HG03457 (cell line): ENCODE data around the gene UBE2QL1.
A peak's percentile ranks its signal among the peaks of the same experiment; 100 is the strongest.

Experiments used
- ATAC-seq: cut with Tn5 transposase; IDR thresholded peaks from one replicate; pipeline ENCODE4 v1.9.1; 2021; ENCODE audit warnings: moderate number of reproducible peaks; ENCODE audit not compliant: unreplicated experiment

Gene UBE2QL1

DNA sequence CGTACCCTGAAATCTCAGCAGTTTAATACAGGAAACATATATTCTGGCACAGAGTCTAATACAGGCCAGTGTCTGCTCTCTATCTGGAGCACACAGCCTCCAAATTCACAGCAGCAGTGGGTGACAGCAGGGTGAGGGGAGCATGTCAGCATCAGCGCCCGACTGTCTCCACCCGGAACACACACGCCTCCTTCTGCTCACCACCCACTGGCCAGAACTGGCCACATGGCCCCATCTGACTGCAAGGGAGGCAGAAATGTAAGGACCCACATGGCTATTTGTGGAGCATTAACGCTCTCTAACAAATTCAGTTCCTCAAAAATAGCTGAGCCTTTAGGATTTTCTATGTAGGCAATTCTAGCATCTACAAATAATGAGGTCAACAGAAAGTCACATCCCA lies 24.6 kb downstream of the UBE2QL1 start:
- ATAC-seq = no peak

DNA sequence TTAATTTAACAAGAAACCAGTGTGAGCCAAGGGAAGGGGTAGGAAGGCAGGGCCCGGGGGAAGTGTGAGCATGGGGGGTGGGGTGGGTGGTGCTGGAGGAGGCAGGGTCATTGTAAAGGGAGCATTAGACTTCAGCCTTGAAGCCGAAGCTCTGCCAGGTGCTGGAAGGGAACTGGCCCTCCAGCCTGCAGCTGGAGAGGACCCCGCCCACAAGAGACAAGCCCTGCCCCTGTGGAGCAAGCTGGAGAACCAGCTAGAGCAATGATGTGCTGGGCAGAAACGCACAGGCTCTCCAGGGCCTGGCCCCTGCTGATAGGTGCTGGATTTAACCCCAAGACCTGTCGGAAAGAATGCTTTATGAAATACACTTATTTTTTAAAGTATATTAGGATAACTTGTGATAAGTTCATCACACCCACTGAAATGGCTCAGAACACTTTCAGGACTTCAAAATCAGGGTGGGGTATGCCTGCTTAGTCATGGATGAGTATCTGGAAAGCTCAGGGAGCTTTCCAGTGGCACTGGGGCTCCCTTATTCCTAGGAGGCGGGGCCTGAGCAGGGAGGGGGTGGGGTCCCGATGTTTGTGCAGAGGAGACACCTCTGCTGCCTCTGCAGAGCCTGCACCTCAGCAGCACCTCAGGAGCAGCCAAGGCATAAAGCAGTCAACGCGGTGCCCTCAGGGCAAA lies 27.1 kb downstream of the UBE2QL1 start:
- no peak for ATAC-seq

DNA sequence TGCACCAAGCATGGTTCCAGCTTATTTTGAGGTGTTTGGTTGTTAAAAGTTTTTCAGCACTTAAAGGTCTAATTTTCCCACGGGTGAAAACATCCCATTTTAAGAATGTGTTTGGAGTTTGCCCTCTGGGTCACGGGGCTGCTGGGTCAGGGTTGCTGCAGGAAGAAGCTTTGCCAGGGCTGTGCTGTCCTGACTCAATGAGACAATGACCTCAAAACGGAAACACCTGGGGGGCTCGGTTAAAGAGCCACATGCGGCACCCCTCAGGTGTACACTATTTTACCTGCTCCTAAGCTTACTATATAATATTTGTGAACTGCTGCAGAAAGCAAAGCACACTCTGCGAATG lies 27.6 kb downstream of the UBE2QL1 start:
- ATAC-seq = no peak

DNA sequence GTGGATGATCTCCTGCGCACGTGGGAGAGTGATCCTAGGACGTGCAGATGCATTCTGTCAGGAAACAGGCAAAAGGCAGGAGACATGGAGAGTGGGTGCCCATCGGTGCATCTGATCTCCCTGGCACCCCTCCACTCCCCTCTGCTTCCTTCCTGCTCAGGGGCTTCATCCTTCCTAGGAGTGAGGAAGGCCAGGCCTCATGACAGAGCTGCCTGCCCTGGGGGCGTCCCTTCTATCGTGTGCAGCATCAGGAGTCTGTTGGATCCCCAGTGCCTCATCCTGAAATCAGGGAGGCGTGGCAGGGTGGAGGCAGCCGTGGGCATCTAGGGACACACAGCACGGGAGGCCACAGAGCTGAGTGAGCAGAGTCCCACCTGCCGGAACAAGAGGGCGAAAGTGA lies 30.1 kb downstream of the UBE2QL1 start:
- ATAC-seq = no peak

DNA sequence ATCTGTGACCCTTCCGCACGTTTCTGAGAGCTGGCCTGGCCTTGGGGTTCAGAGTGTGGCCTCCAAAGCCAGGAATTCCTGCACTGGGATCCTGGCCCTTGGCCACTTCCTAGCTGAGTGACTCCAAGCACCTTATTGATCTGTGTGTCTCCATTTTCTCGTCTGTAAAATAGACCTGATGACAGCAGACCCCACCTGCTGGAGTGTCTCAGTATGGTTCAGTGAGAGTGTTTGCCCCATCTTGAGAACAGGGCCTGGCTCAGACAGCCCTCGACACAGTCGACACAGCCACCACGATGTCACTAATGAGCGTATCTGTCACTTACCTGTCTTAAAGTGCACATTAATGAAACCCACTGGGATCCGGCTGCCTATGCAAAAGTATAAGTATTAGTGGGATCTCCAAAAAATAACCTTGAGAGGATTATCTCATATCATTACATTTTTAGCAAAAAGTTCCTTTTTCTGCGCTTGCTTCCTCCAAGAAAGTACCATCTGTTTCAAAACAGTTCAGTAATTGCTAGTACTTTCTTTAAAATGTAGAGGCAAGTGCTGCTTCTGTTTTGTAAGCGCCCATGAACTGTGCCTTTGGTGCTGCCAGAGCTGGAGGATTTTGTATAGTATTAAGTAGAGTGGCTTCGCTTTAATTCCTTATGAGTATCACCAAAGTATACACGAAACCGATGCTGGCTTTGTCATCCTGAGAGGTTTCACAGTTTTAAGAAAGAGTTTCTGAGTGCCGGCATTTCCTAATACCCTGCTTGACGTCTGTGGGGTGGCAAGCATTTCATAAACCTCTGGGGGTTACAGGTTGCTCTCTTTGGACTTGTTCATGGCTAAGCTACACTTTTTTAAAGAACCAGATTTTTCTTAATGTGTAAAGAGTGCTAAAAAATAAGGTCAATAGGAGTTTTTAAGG lies 31.7 kb downstream of the UBE2QL1 start:
- no peak for ATAC-seq

DNA sequence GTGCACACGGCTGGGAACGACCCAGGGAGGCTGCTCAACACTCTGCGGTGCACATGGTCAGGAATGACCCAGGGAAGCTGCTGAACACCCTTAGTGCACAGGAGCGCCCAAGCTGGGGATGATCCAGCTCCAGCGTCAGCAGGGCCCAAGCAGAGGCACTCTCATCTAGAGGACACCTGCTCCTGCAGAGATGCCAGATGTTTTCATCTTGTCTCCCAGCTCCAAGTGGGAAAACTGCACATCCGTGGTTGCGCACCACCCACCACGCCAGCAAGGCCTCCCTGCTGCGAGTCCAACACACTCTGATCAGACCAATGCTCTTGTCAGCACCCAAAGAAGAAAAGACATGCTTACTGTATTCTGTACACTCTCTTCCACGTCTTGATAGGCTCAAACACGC lies 34.1 kb downstream of the UBE2QL1 start:
- ATAC-seq = no peak

DNA sequence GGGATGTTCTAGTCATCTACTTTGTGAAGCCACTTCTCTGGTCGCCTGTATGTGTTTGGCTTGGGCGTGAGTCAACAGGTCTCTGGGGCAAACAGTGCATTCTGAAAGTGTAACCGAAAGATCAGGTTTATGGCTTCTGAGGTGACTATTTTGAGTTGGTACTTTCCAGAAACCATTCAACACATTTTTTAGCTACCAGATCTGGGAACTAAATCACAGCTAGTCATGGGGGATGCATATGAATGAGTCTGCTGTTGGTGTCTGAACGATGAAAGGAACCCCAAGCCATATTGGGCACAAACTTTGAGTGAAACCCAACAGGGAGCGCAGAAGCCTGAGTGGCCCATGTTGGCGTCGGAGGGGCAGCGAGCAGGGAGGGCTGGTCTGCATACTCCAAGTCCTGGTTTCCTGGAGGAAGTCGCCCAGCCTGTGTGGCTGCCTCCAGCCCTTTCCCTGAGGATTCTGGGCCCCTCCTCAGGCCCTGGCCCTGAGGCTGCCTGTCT lies 35.3 kb downstream of the UBE2QL1 start:
- peak; percentile 91 for ATAC-seq

DNA sequence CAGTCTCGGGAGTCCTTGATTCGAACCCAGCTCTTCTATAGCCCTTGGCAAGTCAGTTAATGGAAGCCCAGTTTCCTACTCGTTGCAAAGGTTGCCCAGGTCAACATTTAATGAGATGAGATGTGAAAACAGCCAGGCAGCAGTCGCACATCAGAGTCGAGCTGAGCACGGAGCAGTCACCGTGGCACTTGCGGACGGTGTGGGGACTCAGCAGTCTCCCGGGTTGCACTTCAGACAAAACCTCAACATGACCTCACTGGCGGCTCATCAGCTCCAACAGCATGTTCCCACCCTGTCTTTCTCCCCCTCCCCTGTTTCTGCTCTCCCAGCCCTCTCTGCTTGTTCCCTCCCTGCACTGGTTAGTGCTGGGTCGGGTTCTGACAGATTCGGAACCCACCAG lies 35.8 kb downstream of the UBE2QL1 start:
- ATAC-seq = no peak

DNA sequence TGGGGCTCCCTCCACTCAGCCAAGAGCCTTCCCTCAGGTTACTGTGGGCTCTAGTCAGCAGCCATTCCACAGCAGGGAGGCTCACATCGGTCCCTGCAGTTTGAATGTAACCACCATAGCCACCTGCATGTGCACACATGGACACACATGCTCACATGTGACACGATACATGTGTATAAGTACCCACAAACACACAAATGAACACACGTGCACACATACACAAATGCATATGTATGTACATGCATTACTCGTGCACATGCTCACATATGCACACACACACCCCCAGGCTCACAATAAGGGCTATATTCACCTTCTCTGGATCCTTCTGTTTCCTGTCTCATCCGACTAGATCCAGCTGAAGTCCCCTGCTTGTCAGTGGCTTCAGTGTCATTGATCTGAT lies 36.2 kb downstream of the UBE2QL1 start:
- ATAC-seq = no peak

DNA sequence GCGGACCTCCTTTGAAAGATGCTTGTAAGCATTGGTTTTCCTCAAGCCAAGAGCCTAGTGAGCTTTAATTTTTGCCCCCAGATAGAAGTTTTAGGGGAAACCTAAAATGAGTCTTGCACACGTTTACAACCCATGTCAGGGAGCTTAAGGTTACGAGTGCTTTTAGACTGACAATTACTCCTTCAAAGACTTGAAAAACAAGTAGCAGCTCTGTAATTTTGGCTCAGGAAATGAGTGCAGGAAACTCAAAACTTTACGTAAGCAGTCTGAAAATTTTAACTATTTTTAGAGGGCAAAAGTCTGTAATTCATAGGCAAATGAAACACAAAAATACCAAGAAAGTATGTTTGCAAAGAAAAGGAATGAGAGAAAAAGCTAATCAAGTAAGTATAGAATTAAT lies 36.8 kb downstream of the UBE2QL1 start:
- ATAC-seq = no peak

DNA sequence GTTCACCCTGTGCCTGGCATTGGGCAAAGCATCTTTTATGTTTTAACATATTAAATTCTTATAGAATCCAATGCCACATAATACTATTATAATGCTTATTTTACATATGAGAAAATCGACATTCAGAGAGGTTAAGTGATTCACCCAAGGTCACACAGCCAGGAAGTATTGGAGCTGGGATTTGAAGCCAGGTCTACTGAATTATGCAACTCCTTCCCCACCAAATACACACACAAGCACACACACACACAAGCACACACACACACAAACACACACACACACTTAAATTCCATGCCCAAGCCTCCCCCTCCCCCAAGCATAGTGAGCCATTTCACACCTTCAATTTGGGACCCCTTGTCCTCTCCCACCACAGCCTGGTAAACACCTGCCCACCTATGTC lies 37.4 kb downstream of the UBE2QL1 start:
- no peak for ATAC-seq

DNA sequence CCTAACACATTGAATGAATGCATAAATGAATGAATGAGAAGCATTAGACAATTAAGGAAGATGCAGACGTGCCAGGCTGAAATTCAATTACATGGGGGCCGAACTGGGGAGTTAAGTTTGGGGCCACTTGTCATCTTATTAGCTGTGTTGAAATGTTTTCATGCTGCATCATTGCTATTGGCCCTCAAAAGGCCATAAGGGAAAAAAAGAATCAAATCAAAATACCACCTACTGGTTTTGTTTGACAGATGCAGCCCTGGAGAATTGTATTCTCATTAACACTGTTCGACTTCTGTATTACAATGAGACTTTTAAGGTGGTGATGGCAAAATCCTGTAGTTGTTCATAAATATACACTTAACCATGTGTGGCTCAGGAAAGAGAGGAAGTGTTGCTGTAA lies 38.4 kb downstream of the UBE2QL1 start:
- ATAC-seq = no peak

DNA sequence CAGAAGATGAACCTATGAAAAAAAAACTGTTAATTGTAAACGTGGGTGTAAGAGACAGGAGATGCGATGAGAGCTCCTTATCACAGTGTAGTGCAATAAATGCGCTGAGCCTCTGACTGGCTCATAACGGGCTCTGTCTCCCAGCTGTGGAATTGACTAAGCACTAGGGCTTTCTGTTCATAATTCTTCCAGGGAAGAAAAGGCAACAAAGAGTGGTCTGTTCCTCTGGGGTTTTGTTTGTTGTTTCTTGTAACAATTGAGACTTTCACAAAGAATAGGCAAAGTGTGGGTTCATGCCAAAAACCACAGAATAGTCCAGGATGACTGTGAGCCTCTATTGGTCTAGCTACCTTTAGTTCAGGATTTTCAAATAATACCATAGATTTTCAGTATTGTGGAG lies 39.4 kb downstream of the UBE2QL1 start:
- no peak for ATAC-seq

DNA sequence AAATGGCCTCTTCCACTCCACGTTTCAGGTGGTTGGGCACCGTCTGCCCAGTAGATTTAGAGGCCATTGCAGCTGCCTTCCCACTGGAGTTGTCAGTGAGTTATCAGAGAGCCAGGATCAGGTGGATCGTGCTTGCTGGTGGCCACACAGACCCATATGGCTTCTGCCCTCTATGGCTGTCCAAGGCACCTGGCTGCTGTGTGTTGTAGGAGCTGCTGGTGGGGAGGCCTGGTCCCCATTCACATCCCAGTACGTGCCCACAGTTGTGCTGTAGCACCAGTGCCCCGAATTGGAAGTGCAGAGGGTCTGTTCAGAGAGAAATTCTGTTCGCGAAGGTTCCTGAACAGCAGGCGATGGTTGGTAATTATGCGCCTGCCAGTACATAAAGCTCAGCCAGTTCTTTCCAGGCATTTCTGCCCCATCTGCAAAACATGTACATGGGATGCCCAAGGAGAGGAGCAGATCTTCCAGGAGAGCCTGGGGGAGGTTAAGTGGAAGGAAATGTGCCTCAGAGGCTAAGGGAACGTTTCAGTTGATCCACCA lies 41.1 kb downstream of the UBE2QL1 start:
- no peak for ATAC-seq

DNA sequence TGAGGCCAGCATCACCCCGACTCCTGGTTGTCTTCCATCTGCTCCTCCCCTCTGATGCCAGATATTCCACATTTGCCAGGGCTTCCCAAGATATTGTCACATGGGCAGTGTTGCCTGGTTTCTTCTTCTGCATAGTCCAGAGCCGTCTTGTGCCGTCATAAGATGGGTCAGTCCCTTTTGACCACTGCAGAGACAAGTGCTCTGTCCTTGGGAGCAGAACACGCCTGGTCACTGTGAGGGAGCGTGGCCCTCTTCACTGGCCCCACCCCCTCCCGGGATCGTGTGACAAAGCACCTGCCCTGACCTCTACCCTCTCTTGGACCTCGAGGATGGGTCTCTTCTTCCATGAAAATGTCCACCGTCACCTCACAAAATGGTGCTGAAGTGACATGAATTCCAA lies 41.6 kb downstream of the UBE2QL1 start:
- ATAC-seq = no peak

DNA sequence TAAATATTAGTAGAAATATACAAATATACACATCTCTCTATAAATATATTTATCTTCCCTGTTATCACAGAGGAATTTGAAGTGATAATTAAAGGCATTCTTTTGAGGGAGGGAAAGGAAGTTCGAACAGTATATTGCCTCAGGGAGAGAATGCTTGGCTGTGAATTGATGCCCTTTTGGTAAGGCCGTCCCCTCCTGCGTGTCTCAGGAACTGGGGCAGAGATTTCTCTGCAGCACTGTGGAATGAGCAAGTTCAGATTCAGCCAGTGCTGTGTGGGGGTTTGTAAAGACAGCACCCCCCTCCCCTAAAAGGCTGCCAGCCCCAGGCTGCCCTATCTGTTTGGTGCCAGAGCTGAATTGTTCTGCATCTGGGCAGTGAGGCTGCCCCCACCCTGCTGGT lies 42.0 kb downstream of the UBE2QL1 start:
- ATAC-seq = no peak

DNA sequence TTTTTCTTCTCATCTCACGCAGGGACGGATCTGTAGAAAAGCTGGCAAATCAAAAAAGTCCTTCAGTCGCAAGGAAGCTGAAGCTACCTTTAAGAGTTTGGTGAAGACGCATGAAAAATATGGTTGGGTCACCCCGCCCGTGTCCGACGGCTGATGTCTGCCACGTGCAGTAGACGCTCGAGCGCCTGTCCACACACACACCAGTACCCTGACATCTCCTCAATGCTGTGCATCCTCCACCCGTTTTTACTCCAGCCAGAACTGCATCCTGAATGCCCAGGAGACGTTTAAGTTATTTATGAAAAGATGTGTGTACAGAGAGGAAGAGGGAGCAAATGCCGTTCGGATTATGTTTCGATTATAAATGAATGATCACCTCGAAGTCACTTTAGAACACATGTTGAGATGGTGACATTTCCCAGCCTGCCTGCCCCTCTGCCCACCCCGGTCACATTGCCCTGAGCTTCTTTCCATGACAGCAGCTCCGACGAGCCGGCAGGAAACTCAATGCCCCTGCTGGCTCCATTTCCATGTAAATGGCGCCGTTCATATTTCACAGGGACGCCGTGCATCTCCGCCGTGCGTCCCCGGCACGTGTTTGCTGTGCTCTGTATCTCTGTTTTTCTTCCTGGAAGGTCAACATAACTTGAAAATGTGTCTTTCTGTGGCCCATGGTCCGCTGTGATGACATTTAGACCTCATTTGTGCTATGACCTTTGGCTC lies 42.7 kb downstream of the UBE2QL1 start:
- ATAC-seq = no peak

DNA sequence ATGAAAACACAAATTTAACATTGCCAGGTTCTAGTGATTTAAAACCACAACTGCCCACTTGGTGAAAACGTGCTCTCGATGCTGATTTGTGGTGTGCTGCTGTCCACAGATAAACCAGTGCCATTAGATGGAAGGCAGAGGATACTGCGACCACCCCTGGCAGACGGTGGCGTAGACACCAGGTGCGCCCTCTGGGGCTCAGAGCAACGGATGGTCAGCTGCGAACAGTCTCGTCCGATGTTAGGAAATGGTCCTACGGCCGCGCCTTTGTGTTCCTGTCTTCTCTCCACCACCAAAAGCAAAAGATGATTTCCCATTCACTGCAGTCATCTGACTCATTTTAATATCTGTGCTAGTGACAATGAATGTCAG lies 43.2 kb downstream of the UBE2QL1 start:
- no peak for ATAC-seq

DNA sequence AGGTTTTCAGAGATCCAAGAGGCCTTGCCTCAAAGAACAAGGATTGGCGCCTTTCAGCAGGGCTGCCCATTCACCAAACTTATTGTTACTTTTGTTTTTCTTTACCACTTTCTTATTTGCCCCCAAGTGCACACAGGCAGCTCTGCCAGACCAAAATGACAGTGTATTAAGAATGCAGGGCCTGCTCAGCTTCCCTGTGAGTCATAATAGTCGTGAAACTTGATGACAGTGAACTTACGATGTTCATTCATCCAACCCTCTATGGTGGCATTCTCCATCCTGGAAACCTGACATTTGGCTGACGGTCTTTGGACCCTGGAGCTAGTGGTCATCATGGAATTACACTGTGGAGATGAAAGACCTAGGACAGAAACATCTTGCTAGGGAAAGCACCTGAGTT lies 44.3 kb downstream of the UBE2QL1 start:
- peak; percentile 30 for ATAC-seq

DNA sequence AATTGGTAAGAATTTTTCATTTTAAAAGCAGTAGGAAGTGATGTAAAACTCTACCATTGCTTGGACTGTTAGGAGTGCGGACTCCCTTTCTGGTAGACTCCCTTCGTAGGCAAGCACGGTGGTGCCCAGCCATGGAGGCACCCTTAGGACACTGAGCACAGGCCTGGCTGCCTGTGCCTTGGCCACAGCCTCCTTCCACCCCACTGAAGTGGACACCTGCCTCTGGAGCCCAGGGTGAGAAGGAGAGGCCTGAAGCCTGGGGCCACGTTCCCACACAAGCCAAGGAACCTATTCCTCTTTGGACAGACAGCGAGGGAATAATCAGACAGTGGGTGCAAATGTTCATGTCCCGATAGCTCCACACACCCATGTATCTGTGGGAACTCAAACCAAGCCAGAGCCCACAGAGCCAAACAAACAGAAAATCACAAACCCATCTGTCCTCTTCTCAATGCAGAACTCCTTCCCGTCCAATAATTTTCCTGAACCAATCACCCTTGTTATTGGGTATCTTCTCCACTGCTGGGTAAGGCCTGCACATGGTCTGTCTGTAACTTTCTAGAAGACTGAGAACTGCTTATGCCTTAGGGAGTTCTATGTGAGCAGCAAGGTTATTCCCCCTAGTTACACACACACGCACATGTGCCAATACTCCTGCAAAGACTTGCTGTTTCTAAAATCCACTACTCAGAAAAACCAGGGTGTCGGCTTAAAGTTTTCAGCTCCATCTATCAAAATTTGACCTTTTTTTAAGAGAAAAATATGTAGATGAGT lies 45.2 kb downstream of the UBE2QL1 start:
- no peak for ATAC-seq

DNA sequence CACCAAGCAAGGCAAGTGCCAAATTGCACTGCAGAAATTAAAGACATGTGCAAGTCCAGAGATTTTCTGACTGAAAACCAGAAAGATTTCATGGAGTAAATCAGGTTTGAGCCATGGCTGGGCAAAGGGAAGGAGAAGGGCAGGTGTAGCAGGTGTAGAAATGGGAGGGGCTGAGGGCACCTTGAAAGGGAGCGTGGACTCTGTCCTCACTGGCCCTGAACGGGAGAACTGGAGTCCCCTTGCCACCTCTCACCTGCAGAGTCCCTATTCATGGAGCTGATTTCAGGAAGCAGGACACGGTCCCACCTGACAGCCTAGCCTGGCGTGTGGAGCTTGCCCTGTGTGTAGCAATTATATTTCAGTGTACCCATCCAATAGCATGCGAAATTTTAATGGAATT lies 46.3 kb downstream of the UBE2QL1 start:
- ATAC-seq = no peak
